Karpas-422 (cell line): Measurements from ENCODE around the gene KASH5. TPM values are rescaled to one million over a fixed set of nuclear protein-coding genes. Genes with fewer than 3 reads are reported as not detected.

Source experiments
- DNase-seq: peaks from one replicate; pipeline ENCODE4 v3.0.0-alpha.2; 2015
- H2AFZ ChIP-seq: fragments of 200-600 bp; sonication (generic); 2 replicates; pipeline ENCODE4 v1.6.1; 2014; ENCODE audit warnings: antibody characterized with exemption, low read length, mixed read lengths
- H3K27ac ChIP-seq: fragments of 200-600 bp; sonication (generic); 2 replicates; pipeline ENCODE4 v1.5.1; 2014; ENCODE audit warnings: mild to moderate bottlenecking, low read length, moderate library complexity
- H3K27me3 ChIP-seq: fragments of 200-600 bp; sonication (generic); 2 replicates; pipeline ENCODE4 v1.6.1; 2014; ENCODE audit warnings: low read length, mixed read lengths
- H3K36me3 ChIP-seq: fragments of 200-600 bp; sonication (generic); 2 replicates; pipeline ENCODE4 v1.6.1; 2014; ENCODE audit warnings: low read length, mixed read lengths; ENCODE audit not compliant: insufficient read depth
- H3K4me1 ChIP-seq: fragments of 200-600 bp; sonication (generic); 2 replicates; pipeline ENCODE4 v1.6.1; 2014; ENCODE audit warnings: mild to moderate bottlenecking, low read length, mixed read lengths
- H3K4me2 ChIP-seq: fragments of 200-600 bp; sonication (generic); 2 replicates; pipeline ENCODE4 v1.6.1; 2014; ENCODE audit warnings: low read length, low read depth, mild to moderate bottlenecking; ENCODE audit not compliant: poor library complexity, severe bottlenecking
- H3K4me3 ChIP-seq: fragments of 200-600 bp; sonication (generic); 2 replicates; pipeline ENCODE4 v1.5.1; 2014; ENCODE audit warnings: mild to moderate bottlenecking, antibody characterized with exemption, low read length, mixed read lengths
- H3K79me2 ChIP-seq: fragments of 200-600 bp; sonication (generic); 2 replicates; pipeline ENCODE4 v1.6.1; 2014; ENCODE audit warnings: mild to moderate bottlenecking, low read length, mixed read lengths
- H3K9ac ChIP-seq: fragments of 200-600 bp; sonication (generic); 2 replicates; pipeline ENCODE4 v1.6.0; 2014; ENCODE audit warnings: low read length
- H3K9me2 ChIP-seq: fragments of 200-600 bp; sonication (generic), shearing (Covaris generic); replicated peaks from 2 replicates; pipeline ENCODE4 v1.6.0; 2014; ENCODE audit warnings: mild to moderate bottlenecking, low read length, moderate library complexity; ENCODE audit not compliant: insufficient read depth
- H3K9me3 ChIP-seq: fragments of 300-700, 200-600 bp; sonication (generic); 2 replicates; pipeline ENCODE4 v1.6.1; 2014; ENCODE audit warnings: low read length, mixed read lengths
- H4K20me1 ChIP-seq: fragments of 200-600 bp; sonication (generic); 2 replicates; pipeline ENCODE4 v1.6.1; 2014; ENCODE audit warnings: mild to moderate bottlenecking, antibody characterized with exemption, low read length, low read depth; ENCODE audit not compliant: insufficient read depth
- total RNA-seq: library from RNA; depleted of rRNA; stranded (reverse); fragments of >200 nt; shearing (Covaris generic); gene quantifications from 2 replicates; pipeline ENCODE4 v1.2.3, GENCODE V29; 2014; ENCODE audit warnings: low replicate concordance; rRNA removed

KASH5 gene, protein sequence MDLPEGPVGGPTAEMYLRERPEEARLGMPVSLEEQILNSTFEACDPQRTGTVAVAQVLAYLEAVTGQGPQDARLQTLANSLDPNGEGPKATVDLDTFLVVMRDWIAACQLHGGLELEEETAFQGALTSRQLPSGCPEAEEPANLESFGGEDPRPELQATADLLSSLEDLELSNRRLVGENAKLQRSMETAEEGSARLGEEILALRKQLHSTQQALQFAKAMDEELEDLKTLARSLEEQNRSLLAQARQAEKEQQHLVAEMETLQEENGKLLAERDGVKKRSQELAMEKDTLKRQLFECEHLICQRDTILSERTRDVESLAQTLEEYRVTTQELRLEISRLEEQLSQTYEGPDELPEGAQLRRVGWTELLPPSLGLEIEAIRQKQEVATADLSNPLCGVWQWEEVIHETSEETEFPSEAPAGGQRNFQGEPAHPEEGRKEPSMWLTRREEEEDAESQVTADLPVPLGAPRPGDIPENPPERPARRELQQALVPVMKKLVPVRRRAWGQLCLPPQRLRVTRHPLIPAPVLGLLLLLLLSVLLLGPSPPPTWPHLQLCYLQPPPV
- 0.52 and 0.65 TPM in 2 replicates for total RNA-seq

DNA sequence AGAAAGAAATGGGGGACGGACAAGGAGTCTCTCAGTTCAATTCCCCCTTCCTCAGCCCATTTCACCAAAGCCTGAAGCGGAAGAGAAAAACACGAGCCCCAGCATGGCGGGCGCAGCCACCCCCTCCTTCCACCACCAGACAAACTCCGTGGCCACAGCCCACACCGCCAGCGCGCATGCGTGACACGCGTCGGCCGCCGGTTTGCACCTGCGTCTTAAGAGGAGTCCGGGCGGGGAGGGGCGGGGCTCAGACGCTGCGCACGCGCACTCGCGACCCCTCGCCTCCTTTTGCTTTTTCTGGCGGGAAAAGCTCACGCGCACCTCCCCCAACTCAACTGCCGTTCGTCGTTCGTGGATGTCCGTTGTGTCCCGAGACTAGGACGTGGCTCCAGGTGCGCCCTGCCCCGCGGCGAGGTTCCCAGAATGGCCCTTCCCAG is at the start of gene KASH5:
KASH5 (plus strand) TSS at position 314 of the 437 bp plus-strand sequence. CDS start 2,635 bp downstream, outside the sequence.
- Histone ChIP-seq H3K27me3 (no peaks in the 10 kb centered on the region), H3K79me2 (no peaks in the 10 kb centered on the region), H4K20me1 (no peaks in the 10 kb centered on the region), H3K36me3 (no peaks in the 10 kb centered on the region), H3K9ac (peak within 1 kb of the TSS; percentile 75), H3K9me2 (no peaks in the 10 kb centered on the region), H3K4me2 (peak within 1 kb of the TSS; percentile 42), H3K4me1 (peaks cover 64% of the 10 kb centered on the region), H3K9me3 (peaks cover 4% of the 10 kb centered on the region; the same call in 1 of the 2 replicates), H2AFZ (no peak within 1 kb of the TSS), H3K27ac (peak within 1 kb of the TSS; percentile 96), H3K4me3 (no peak within 1 kb of the TSS; the same call in 1 of the 2 replicates)
- DNase-seq = no peak

DNA sequence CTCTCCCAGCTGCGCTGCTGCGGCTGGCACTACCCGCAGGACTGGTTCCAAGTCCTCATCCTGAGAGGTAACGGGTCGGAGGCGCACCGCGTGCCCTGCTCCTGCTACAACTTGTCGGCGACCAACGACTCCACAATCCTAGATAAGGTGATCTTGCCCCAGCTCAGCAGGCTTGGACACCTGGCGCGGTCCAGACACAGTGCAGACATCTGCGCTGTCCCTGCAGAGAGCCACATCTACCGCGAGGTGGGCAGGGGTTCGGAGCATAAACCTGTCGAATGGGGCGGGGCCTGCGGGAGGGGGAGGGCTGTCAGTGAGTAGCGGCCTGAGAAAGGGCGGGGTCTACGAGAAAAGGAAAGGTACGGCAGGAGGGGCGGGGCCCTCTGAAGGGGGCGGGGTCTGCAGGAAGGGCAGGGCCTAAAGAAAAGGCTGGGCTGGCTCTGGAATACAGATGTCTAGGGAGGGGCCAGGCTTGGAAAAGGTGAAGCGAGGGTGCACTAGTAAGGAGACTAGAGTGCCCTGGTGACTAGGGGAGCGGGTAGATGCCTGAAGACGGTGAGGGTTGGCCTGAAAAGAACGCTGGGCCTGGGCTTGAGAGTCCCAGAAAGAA is 49.3 kb upstream of the KASH5 start:
- H3K79me2 ChIP-seq = peaks cover 27% of the 10 kb centered on the region
- no peak overlapping the region for H2AFZ ChIP-seq
- peaks cover 72% of the 10 kb centered on the region for H3K4me1 ChIP-seq
- peak overlapping the region; percentile 79 for H3K4me3 ChIP-seq
- peaks cover 34% of the 10 kb centered on the region for H3K36me3 ChIP-seq
- peak overlapping the region; percentile 93 for H3K9ac ChIP-seq
- peak overlapping the region; percentile 98 for H3K4me2 ChIP-seq
- no peaks in the 10 kb centered on the region; the same call in 1 of the 2 replicates for H4K20me1 ChIP-seq
- H3K9me2 ChIP-seq = no peaks in the 10 kb centered on the region
- peak; percentile 100 for DNase-seq
- H3K9me3 ChIP-seq = no peaks in the 10 kb centered on the region
- H3K27me3 ChIP-seq = no peaks in the 10 kb centered on the region
- peak overlapping the region; percentile 96 for H3K27ac ChIP-seq

DNA sequence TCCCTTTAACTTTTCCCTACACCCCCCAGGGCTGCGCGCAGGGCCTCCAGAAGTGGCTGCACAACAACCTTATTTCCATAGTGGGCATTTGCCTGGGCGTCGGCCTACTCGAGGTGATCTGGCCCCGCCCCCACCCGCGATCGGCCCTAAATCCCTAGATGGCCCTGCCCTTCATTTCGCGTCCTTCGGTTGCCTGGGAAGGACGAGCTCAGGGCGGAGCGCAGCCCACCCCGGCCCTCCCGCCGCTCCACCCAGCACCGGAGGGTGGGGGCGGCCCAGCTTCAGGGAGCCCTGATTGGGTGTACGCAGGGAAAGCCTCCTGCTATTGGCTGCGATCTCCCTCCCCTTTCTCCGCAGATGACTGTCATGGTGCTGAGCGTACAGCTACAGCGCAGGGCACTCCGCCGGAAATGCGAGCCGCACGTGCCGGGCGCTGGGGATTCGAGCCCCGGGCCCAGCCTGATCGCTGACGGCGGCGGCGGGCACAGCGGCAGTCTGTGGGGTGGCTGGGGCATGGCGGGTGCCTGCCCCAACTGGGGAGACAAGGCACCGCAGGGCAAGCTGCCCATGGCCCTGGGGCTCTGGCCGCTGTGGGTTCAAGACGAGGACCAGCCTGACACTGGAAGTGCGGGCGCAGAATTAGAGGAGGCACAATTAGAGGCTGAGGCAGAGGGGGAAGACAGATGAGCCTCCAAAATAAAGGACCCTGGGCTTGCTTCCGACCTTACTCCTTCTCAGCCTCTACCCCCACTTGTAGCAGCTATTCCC is 48.6 kb upstream of the KASH5 start:
- Histone ChIP-seq H3K36me3 (peaks cover 34% of the 10 kb centered on the region), H3K79me2 (peaks cover 27% of the 10 kb centered on the region), H3K4me2 (peak overlapping the region; percentile 98), H3K4me3 (peak overlapping the region; percentile 79), H3K27ac (peak overlapping the region; percentile 96), H3K27me3 (no peaks in the 10 kb centered on the region), H3K9me3 (no peaks in the 10 kb centered on the region), H3K9ac (peak overlapping the region; percentile 93), H4K20me1 (no peaks in the 10 kb centered on the region; the same call in 1 of the 2 replicates), H2AFZ (no peak overlapping the region), H3K4me1 (peaks cover 65% of the 10 kb centered on the region), H3K9me2 (no peaks in the 10 kb centered on the region)
- DNase-seq = peak; percentile 100

DNA sequence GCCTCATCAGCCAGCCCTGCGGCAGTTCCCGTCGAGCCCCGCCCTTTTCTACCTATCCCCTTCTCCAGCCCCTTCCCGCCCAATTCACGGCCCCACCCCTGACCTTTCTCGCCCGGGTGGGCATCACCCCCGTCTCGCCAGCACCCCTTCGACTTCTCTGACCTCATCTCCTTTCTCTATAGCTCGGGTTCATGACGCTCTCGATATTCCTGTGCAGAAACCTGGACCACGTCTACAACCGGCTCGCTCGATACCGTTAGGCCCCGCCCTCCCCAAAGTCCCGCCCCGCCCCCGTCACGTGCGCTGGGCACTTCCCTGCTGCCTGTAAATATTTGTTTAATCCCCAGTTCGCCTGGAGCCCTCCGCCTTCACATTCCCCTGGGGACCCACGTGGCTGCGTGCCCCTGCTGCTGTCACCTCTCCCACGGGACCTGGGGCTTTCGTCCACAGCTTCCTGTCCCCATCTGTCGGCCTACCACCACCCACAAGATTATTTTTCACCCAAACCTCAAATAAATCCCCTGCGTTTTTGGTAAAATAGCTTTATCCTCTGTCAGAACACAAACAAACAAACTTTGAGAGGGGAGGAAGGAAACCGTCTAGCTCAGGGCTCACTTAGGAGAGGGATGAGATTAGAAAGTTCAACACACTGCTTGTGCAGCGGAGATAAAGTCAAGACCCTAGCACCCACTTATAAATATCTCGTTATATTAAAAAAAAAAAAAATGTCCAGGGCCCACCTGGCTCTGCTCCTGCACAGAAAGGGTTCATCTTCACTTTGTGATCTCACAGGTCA is 47.8 kb upstream of the KASH5 start:
- H3K4me1 ChIP-seq = peaks cover 58% of the 10 kb centered on the region
- no peaks in the 10 kb centered on the region for H3K9me2 ChIP-seq
- H3K4me2 ChIP-seq = peak overlapping the region; percentile 98
- H3K9me3 ChIP-seq = no peaks in the 10 kb centered on the region
- H3K27me3 ChIP-seq = no peaks in the 10 kb centered on the region
- H3K79me2 ChIP-seq = peaks cover 23% of the 10 kb centered on the region
- DNase-seq = peak; percentile 99
- peaks cover 34% of the 10 kb centered on the region for H3K36me3 ChIP-seq
- H2AFZ ChIP-seq = no peak overlapping the region
- H3K27ac ChIP-seq = peak overlapping the region; percentile 96
- no peaks in the 10 kb centered on the region; the same call in 1 of the 2 replicates for H4K20me1 ChIP-seq
- peak overlapping the region; percentile 64 for H3K4me3 ChIP-seq
- peak overlapping the region; percentile 83 for H3K9ac ChIP-seq

DNA sequence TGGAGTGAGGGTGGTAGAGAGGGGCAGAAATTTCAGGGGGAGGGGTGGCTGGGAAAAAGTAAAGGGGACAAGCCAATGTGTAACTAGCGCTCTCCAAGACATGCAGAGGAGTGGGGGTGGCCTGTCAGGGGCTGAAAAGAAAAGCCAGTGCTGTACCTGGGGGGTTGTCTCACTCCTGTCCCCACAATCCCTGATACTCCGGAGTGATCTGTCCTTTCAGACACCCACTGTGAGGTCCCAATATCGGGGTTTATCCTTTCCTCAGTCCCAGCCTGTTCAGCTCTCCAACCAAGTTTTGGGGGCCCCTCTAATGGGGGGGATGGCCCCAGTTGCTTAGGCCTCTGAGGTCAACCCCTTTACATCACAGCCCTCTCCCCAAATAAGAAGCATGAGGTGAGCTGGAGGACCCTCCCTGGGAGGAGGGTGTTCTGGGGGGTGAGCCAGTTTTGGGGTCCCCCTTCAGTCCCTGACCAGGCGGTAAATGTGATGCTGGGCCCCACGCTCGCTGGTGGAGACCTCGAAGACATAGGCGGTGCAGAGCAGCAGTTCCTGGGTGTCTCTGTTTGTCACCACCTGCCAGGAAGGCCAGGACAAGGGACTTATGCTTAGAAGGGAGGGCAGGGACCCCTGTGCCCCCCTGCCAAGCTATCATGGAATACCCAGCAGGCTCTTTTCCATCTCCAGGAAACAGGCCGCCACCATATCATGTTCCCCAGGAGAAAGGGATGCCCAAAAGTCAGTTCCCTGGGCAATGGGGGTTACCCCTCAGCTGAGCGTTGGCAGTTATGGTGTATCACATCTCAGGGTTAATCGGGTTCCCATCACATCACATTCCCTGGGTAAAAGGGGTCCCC is 47.0 kb upstream of the KASH5 start:
- Histone ChIP-seq H3K36me3 (peaks cover 26% of the 10 kb centered on the region), H3K4me1 (peaks cover 53% of the 10 kb centered on the region)

DNA sequence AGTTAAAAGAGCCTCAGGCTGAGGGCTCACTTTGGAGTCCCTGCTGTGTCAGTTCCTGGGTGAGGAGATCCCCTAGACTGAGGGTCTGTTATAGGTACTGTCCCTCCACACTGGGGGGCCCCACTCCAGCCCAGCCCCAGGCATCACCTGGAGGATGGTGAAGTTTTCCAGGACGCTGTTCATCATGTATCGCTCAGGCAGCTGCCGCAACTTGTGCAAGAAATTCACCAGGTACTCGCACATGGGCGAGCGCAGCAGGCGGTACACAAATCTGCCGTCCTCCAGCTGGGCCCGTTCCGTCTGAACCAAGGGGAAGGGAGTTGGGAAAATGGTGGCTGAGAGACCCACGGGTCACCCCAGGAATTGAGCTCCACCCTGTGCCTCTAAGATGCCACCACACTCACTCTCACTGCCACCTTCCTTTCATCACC is 45.7 kb upstream of the KASH5 start:
- Histone ChIP-seq H4K20me1 (no peaks in the 10 kb centered on the region; the same call in 1 of the 2 replicates), H3K9me3 (no peaks in the 10 kb centered on the region), H3K4me1 (peaks cover 47% of the 10 kb centered on the region), H3K4me2 (no peak overlapping the region), H3K27ac (peak overlapping the region; percentile 96), H3K9ac (no peak overlapping the region), H3K4me3 (no peak overlapping the region), H3K27me3 (no peaks in the 10 kb centered on the region), H2AFZ (no peak overlapping the region), H3K79me2 (peaks cover 3% of the 10 kb centered on the region), H3K9me2 (no peaks in the 10 kb centered on the region), H3K36me3 (peaks cover 14% of the 10 kb centered on the region)
- DNase-seq = peak; percentile 77

More for the DNA sequence above, 47.0 kb upstream of the KASH5 start:
- Histone ChIP-seq H3K4me2 (peak overlapping the region; percentile 98), H3K27me3 (no peaks in the 10 kb centered on the region), H3K4me3 (peak overlapping the region; percentile 53), H2AFZ (no peak overlapping the region), H3K9me2 (no peaks in the 10 kb centered on the region), H3K27ac (peak overlapping the region; percentile 96), H3K9me3 (no peaks in the 10 kb centered on the region), H3K9ac (peak overlapping the region; percentile 83), H4K20me1 (no peaks in the 10 kb centered on the region; the same call in 1 of the 2 replicates), H3K79me2 (peaks cover 15% of the 10 kb centered on the region)
- DNase-seq = peak; percentile 71
